ENCODE results near the gene OR11L1.

GRCh38 chr1:247829656-247830055, 12.0 kb downstream of the OR11L1 start:
- TF ChIP-seq CTCF (IDR thresholded peaks at IDR 0.05) = no peak
- no peak for TF ChIP-seq POLR2A (IDR thresholded peaks at IDR 0.05)

Data from Peyer's patch (tissue), 4 donors.